AG04449 (cell line): ENCODE data around the gene ATP13A5.

Experiments used
- CTCF ChIA-PET: fragments of 350-600 bp; formaldehyde crosslinking; extraction: SDS; loops from one replicate; lab custom pipeline; 2021; ENCODE audit warnings: antibody characterized with exemption; lab: Yijun Ruan, JAX
- POLR2A ChIA-PET: fragments of 400-600, 350-600 bp; formaldehyde crosslinking; extraction: SDS; loops from one replicate; lab custom pipeline; 2020; ENCODE audit warnings: antibody characterized with exemption, inconsistent platforms; lab: Yijun Ruan, JAX
- DNase-seq: peaks from one replicate; pipeline ENCODE4 v3.0.0-alpha.2; 2010; ENCODE audit warnings: low read depth, low spot score
- H3K4me3 ChIP-seq: 2 replicates; pipeline ENCODE4 v1.5.1; 2011; ENCODE audit warnings: low read depth, mild to moderate bottlenecking, control low read depth, low read length
- TF ChIP-seq, protein P1 (sequence below): IDR thresholded peaks from one replicate; pipeline ENCODE4 v1.5.1; 2011; ENCODE audit warnings: mild to moderate bottlenecking, moderate library complexity, low read length, control low read depth, inconsistent platforms; ENCODE audit not compliant: insufficient read depth; ENCODE audit errors: missing control alignments

ATP13A5 gene

DNA sequence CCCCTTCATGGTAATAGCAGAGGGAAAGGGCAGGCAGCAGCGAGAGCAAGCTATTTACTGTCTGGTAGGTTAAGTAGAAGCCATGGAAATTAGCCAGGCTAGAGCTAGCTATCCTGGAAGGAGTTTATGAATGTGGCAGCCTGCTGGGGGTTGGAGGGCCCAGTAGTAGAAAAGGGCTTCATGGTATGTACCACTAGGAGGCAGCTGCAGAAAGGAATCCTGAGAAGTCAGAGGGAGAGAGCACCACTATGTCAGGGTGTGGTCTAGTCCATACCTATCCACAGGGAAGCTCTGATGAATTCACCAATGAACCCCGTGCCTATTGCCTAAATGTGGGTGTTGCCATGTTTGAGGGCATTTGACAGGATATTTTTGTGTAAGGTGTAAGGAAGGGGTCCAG, 82.6 kb downstream of the ATP13A5 start:
- no peak for DNase-seq
- ChIA-PET CTCF (no interaction called here), POLR2A (no interaction called here)
- TF ChIP-seq, protein P1, sequence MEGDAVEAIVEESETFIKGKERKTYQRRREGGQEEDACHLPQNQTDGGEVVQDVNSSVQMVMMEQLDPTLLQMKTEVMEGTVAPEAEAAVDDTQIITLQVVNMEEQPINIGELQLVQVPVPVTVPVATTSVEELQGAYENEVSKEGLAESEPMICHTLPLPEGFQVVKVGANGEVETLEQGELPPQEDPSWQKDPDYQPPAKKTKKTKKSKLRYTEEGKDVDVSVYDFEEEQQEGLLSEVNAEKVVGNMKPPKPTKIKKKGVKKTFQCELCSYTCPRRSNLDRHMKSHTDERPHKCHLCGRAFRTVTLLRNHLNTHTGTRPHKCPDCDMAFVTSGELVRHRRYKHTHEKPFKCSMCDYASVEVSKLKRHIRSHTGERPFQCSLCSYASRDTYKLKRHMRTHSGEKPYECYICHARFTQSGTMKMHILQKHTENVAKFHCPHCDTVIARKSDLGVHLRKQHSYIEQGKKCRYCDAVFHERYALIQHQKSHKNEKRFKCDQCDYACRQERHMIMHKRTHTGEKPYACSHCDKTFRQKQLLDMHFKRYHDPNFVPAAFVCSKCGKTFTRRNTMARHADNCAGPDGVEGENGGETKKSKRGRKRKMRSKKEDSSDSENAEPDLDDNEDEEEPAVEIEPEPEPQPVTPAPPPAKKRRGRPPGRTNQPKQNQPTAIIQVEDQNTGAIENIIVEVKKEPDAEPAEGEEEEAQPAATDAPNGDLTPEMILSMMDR, result no peak
- H3K4me3 ChIP-seq, result no peak overlapping the region

- ChIA-PET POLR2A (no interaction called here), CTCF (no interaction called here)
- H3K4me3 ChIP-seq, result no peak overlapping the region
- no peak for DNase-seq
- TF ChIP-seq, protein P1, result no peak
Measured at GRCh38 chr3:193292386-193292785, 86.2 kb downstream of the ATP13A5 start.

DNA sequence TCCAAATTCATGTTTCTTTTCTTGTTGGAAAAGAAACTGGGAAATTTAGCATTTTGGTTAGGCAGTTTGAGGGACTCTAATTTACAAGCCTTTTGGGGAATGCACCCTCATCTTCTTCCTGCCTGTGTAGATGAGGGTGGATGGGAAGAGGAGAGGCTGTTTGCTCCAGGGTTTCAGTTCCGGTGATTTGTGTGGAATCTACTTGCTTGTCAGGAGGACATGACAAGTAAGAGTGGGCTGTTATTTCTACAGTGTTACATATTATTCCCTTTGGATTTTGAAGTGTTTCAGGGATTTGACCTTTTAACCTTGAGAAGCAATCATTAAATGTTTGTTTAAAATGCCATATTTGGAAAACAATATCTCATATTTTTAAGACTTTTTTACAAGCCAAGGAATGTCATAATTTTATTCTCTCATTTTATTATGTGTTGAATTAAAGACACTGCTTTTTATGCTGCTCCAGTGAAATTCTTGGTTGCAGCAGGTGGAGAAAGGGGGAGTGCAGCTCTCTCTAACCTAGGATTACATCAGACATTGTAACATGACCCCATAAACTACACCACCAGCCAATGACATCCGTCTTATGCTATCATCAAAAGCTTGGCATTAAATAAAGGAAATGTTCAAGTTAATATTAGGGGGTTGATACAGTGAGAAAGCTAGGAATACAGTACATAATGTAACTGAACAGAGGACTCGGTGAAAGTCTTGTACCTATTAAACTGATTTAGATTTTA, 107.3 kb downstream of the ATP13A5 start:
- no peak overlapping the region for H3K4me3 ChIP-seq
- TF ChIP-seq, protein P1, result no peak
- ChIA-PET POLR2A (no interaction called here), CTCF (no interaction called here)
- DNase-seq, result no peak

DNA sequence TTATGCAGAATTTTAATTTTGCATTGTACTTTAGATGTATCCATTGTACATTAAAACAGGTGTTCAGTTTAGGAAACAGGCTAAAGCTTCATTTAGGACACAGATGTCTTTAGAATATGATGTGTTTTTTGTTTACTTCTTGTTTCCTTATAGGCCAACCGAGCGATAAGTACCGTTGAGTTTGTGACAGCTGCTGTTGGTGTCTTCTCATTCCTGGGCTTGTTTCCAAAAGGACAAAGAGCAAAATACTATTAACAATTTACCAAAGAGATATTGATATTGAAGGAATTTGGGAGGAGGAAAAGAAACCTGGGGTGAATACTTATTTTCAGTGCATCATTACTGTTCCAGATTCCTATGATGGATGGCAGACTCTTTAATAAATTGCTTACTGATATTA, 108.1 kb downstream of the ATP13A5 start:
- H3K4me3 ChIP-seq, result no peak overlapping the region
- ChIA-PET CTCF (no interaction called here), POLR2A (no interaction called here)
- TF ChIP-seq, protein P1, result no peak
- no peak for DNase-seq

- no peak overlapping the region for H3K4me3 ChIP-seq
- no peak for DNase-seq
- ChIA-PET POLR2A (no interaction called here), CTCF (no interaction called here)
- TF ChIP-seq, protein P1, result no peak
Measured at GRCh38 chr3:193269343-193270028, 109.1 kb downstream of the ATP13A5 start.

GRCh38 chr3:193262707-193263106, 115.8 kb downstream of the ATP13A5 start:
- ChIA-PET POLR2A (no interaction called here), CTCF (no interaction called here)
- TF ChIP-seq, protein P1, result no peak
- no peak for DNase-seq
- no peak overlapping the region for H3K4me3 ChIP-seq
